Astrocyte (in vitro differentiated cells and primary cell): Measurements from ENCODE around the gene NTRK3. TPM values are rescaled to one million over a fixed set of nuclear protein-coding genes. Genes with fewer than 3 reads are reported as not detected.

Experiments
- DNase-seq: peaks from one replicate; pipeline ENCODE4 v3.0.0-alpha.2; 2010; ENCODE audit warnings: low read depth
- FAIRE-seq: peaks from 2 replicates; lab custom pipeline; 2011; peaks lifted over from hg19 to GRCh38; lab: Jason Lieb, UNC
- H2AFZ ChIP-seq: 2 replicates; pipeline ENCODE4 v1.6.0; 2012; ENCODE audit warnings: low read depth, low read length, inconsistent platforms
- H3K27ac ChIP-seq: 2 replicates; pipeline ENCODE4 v1.5.1; 2011; ENCODE audit warnings: low read depth, low read length, inconsistent platforms
- H3K27me3 ChIP-seq: 2 replicates; pipeline ENCODE4 v1.6.0; 2011; ENCODE audit warnings: low read length, inconsistent platforms; ENCODE audit not compliant: insufficient read depth
- H3K36me3 ChIP-seq: 2 replicates; pipeline ENCODE4 v1.5.1; 2011; ENCODE audit warnings: low read length, inconsistent platforms; ENCODE audit not compliant: insufficient read depth
- H3K4me1 ChIP-seq: 2 replicates; pipeline ENCODE4 v1.5.1; 2011; ENCODE audit warnings: low read length, inconsistent platforms; ENCODE audit not compliant: insufficient read depth
- H3K4me2 ChIP-seq: 2 replicates; pipeline ENCODE4 v1.6.0; 2012; ENCODE audit warnings: low read length, inconsistent platforms
- H3K4me3 ChIP-seq: 2 replicates; pipeline ENCODE4 v1.5.1; 2011; ENCODE audit warnings: low read depth, mild to moderate bottlenecking, low read length, inconsistent platforms; ENCODE audit not compliant: insufficient read depth
- H3K79me2 ChIP-seq: 2 replicates; pipeline ENCODE4 v1.6.0; 2012; ENCODE audit warnings: mild to moderate bottlenecking, low read length, inconsistent platforms; ENCODE audit not compliant: insufficient read depth
- H3K9ac ChIP-seq: 2 replicates; pipeline ENCODE4 v1.6.0; 2012; ENCODE audit warnings: mild to moderate bottlenecking, low read length, inconsistent platforms
- H3K9me3 ChIP-seq: 2 replicates; pipeline ENCODE4 v1.5.1; 2012; ENCODE audit warnings: low read depth, mild to moderate bottlenecking, low read length, inconsistent platforms; ENCODE audit not compliant: insufficient read depth
- H4K20me1 ChIP-seq: 2 replicates; pipeline ENCODE4 v1.6.0; 2012; ENCODE audit warnings: low read length, inconsistent platforms; ENCODE audit not compliant: insufficient read depth
- H3K27ac Mint-ChIP-seq: one replicate; pipeline ENCODE4 v1.8.0; 2021; ENCODE audit warnings: mild to moderate bottlenecking, mixed read lengths; ENCODE audit not compliant: unreplicated experiment
- H3K27me3 Mint-ChIP-seq: one replicate; pipeline ENCODE4 v1.8.0; 2021; ENCODE audit warnings: low read depth, mixed read lengths; ENCODE audit not compliant: unreplicated experiment
- H3K36me3 Mint-ChIP-seq: one replicate; pipeline ENCODE4 v1.8.0; 2021; ENCODE audit warnings: low read depth, mixed read lengths; ENCODE audit not compliant: unreplicated experiment
- H3K4me1 Mint-ChIP-seq: one replicate; pipeline ENCODE4 v1.8.0; 2021; ENCODE audit warnings: low read depth, mixed read lengths; ENCODE audit not compliant: unreplicated experiment
- H3K4me3 Mint-ChIP-seq: one replicate; pipeline ENCODE4 v1.8.0; 2021; ENCODE audit warnings: mild to moderate bottlenecking, moderate library complexity, mixed read lengths; ENCODE audit not compliant: unreplicated experiment
- H3K9me3 Mint-ChIP-seq: one replicate; pipeline ENCODE4 v1.8.0; 2021; ENCODE audit warnings: mild to moderate bottlenecking, mixed read lengths; ENCODE audit not compliant: unreplicated experiment
- CTCF ChIP-seq: IDR thresholded peaks from 2 replicates; pipeline ENCODE4 v1.5.1; 2011; ENCODE audit warnings: low read depth, mild to moderate bottlenecking, inconsistent platforms, low read length, moderate library complexity; ENCODE audit not compliant: insufficient read depth
- EZH2 ChIP-seq: IDR thresholded peaks from 2 replicates; pipeline ENCODE4 v1.6.1; 2012; ENCODE audit warnings: mild to moderate bottlenecking, low read length, inconsistent platforms; ENCODE audit not compliant: insufficient read depth
- total RNA-seq: library from RNA; stranded (reverse); gene quantifications from 2 replicates; pipeline ENCODE4 v1.2.1, GENCODE V29; 2021

The NTRK3 gene
- total RNA-seq, 1 donor from 2014 or later, result 12.9 TPM

- no peaks in the 10 kb centered on the region for H3K9me3 ChIP-seq
- no peak overlapping the region for H3K27ac Mint-ChIP-seq
- TF ChIP-seq EZH2 (no peak), CTCF (no peak)
- H3K4me1 ChIP-seq, result no peaks in the 10 kb centered on the region
- H3K27ac ChIP-seq, result no peak overlapping the region
- peaks cover 2% of the 10 kb centered on the region for H3K9me3 Mint-ChIP-seq
- no peak overlapping the region for H2AFZ ChIP-seq
- H3K4me3 ChIP-seq, result no peak overlapping the region
- no peaks in the 10 kb centered on the region for H3K79me2 ChIP-seq
- H3K4me1 Mint-ChIP-seq, result no peaks in the 10 kb centered on the region
- no peaks in the 10 kb centered on the region for H4K20me1 ChIP-seq
- no peaks in the 10 kb centered on the region for H3K36me3 ChIP-seq
- H3K9ac ChIP-seq, result no peak overlapping the region
- no peak overlapping the region for H3K4me3 Mint-ChIP-seq
- no peak for DNase-seq
- no peak for FAIRE-seq
- H3K4me2 ChIP-seq, result no peak overlapping the region
- H3K27me3 ChIP-seq, result no peaks in the 10 kb centered on the region
- H3K27me3 Mint-ChIP-seq, result peaks cover 21% of the 10 kb centered on the region
- H3K36me3 Mint-ChIP-seq, result no peaks in the 10 kb centered on the region
These were observed 207.0 kb downstream of the NTRK3 start for GRCh38 chr15:88049506-88049905.

GRCh38 chr15:88048755-88049154 is 207.8 kb downstream of the NTRK3 start:
- Histone ChIP-seq H3K9ac (no peak overlapping the region), H3K27me3 (no peaks in the 10 kb centered on the region), H3K9me3 (no peaks in the 10 kb centered on the region), H2AFZ (no peak overlapping the region), H3K4me1 (no peaks in the 10 kb centered on the region), H4K20me1 (no peaks in the 10 kb centered on the region), H3K36me3 (no peaks in the 10 kb centered on the region), H3K4me2 (no peak overlapping the region), H3K27ac (no peak overlapping the region), H3K4me3 (no peak overlapping the region), H3K79me2 (no peaks in the 10 kb centered on the region)
- Mint-ChIP-seq H3K27me3 (peaks cover 17% of the 10 kb centered on the region), H3K4me3 (no peak overlapping the region), H3K9me3 (peaks cover 2% of the 10 kb centered on the region), H3K4me1 (no peaks in the 10 kb centered on the region), H3K27ac (no peak overlapping the region), H3K36me3 (no peaks in the 10 kb centered on the region)
- DNase-seq (no peak), FAIRE-seq (no peak)
- TF ChIP-seq EZH2, result no peak
- no peak for TF ChIP-seq CTCF

GRCh38 chr15:88048237-88048636 is 208.3 kb downstream of the NTRK3 start:
- H3K36me3 Mint-ChIP-seq, result no peaks in the 10 kb centered on the region
- peaks cover 17% of the 10 kb centered on the region for H3K27me3 Mint-ChIP-seq
- FAIRE-seq, result no peak
- peaks cover 2% of the 10 kb centered on the region for H3K9me3 Mint-ChIP-seq
- no peaks in the 10 kb centered on the region for H3K36me3 ChIP-seq
- H3K79me2 ChIP-seq, result no peaks in the 10 kb centered on the region
- H2AFZ ChIP-seq, result no peak overlapping the region
- no peak overlapping the region for H3K4me2 ChIP-seq
- TF ChIP-seq EZH2 (no peak), CTCF (no peak)
- H3K27ac Mint-ChIP-seq, result no peak overlapping the region
- DNase-seq, result no peak
- H3K27ac ChIP-seq, result no peak overlapping the region
- H3K27me3 ChIP-seq, result no peaks in the 10 kb centered on the region
- no peak overlapping the region for H3K9ac ChIP-seq
- no peaks in the 10 kb centered on the region for H3K9me3 ChIP-seq
- no peaks in the 10 kb centered on the region for H4K20me1 ChIP-seq
- H3K4me3 ChIP-seq, result no peak overlapping the region
- H3K4me1 Mint-ChIP-seq, result no peaks in the 10 kb centered on the region
- H3K4me1 ChIP-seq, result no peaks in the 10 kb centered on the region
- H3K4me3 Mint-ChIP-seq, result no peak overlapping the region
